GM23338 (cell line): Measurements from ENCODE around the gene ANAPC2. TPM values are rescaled to one million over a fixed set of nuclear protein-coding genes. Genes with fewer than 3 reads are reported as not detected.

Experiments used
- ATAC-seq: fragments of 200-7000 bp; cut with Tn5 transposase; 3 replicates; pipeline ENCODE4 v1.9.1; 2020
- DNase-seq: peaks from one replicate; pipeline ENCODE4 v3.0.0-alpha.2; 2015; ENCODE audit warnings: low spot score
- H2AFZ ChIP-seq: fragments of 200-600 bp; sonication (generic); 2 replicates; pipeline ENCODE4 v1.8.0; 2016; ENCODE audit warnings: antibody characterized with exemption, mild to moderate bottlenecking, moderate library complexity
- H3F3A ChIP-seq: fragments of 200-600 bp; sonication (generic); replicated peaks from 2 replicates; pipeline ENCODE4 v1.8.0; 2017; ENCODE audit warnings: antibody characterized with exemption, mixed run types, low read depth
- H3K27ac ChIP-seq: fragments of 200-600 bp; sonication (generic); 2 replicates; pipeline ENCODE4 v1.6.1; 2016; ENCODE audit warnings: low read depth
- H3K27me3 ChIP-seq: fragments of 200-600 bp; sonication (generic); 2 replicates; pipeline ENCODE4 v1.8.0; 2016; ENCODE audit warnings: mild to moderate bottlenecking, mixed run types, moderate library complexity; ENCODE audit not compliant: insufficient read depth
- H3K36me3 ChIP-seq: fragments of 200-600 bp; sonication (generic); 2 replicates; pipeline ENCODE4 v1.8.0; 2016; ENCODE audit warnings: mild to moderate bottlenecking; ENCODE audit not compliant: insufficient read depth
- H3K4me1 ChIP-seq: fragments of 200-600 bp; sonication (generic); 2 replicates; pipeline ENCODE4 v1.8.0; 2016; ENCODE audit warnings: mild to moderate bottlenecking, moderate library complexity; ENCODE audit not compliant: insufficient read depth
- H3K4me2 ChIP-seq: fragments of 200-600 bp; sonication (generic); 2 replicates; pipeline ENCODE4 v1.7.1; 2017; ENCODE audit warnings: mixed run types
- H3K4me3 ChIP-seq: fragments of 200-600 bp; sonication (generic); 2 replicates; pipeline ENCODE4 v1.6.1; 2016; ENCODE audit warnings: mixed run types
- H3K79me2 ChIP-seq: fragments of 200-600 bp; sonication (generic); replicated peaks from 2 replicates; pipeline ENCODE4 v1.8.0; 2017; ENCODE audit warnings: mild to moderate bottlenecking; ENCODE audit not compliant: insufficient read depth
- H3K9me2 ChIP-seq: fragments of 200-600 bp; sonication (generic); 2 replicates; pipeline ENCODE4 v1.8.0; 2017; ENCODE audit not compliant: insufficient read depth
- H4K20me1 ChIP-seq: fragments of 200-600 bp; sonication (generic); replicated peaks from 2 replicates; pipeline ENCODE4 v1.8.0; 2017; ENCODE audit warnings: mild to moderate bottlenecking; ENCODE audit not compliant: insufficient read depth
- H3K27ac Mint-ChIP-seq: 2 replicates; pipeline ENCODE4 v1.8.0; 2020; ENCODE audit warnings: inconsistent platforms, mild to moderate bottlenecking, moderate library complexity, mixed read lengths
- H3K27me3 Mint-ChIP-seq: 3 replicates; pipeline ENCODE4 v1.8.0; 2022; ENCODE audit warnings: low read depth, mild to moderate bottlenecking, moderate library complexity, mixed read lengths, inconsistent platforms; ENCODE audit not compliant: insufficient read depth, poor library complexity
- H3K36me3 Mint-ChIP-seq: 3 replicates; pipeline ENCODE4 v1.8.0; 2021; ENCODE audit warnings: low read depth, mild to moderate bottlenecking, inconsistent platforms, moderate library complexity, mixed read lengths
- H3K4me1 Mint-ChIP-seq: 3 replicates; pipeline ENCODE4 v1.8.0; 2020; ENCODE audit warnings: mild to moderate bottlenecking, inconsistent platforms, mixed read lengths
- H3K4me3 Mint-ChIP-seq: 3 replicates; pipeline ENCODE4 v1.8.0; 2021; ENCODE audit warnings: moderate library complexity, mild to moderate bottlenecking, inconsistent platforms, mixed read lengths
- H3K9me3 Mint-ChIP-seq: 3 replicates; pipeline ENCODE4 v1.8.0; 2020; ENCODE audit warnings: moderate library complexity, mild to moderate bottlenecking, inconsistent platforms, mixed read lengths
- CREB1 ChIP-seq: fragments of 250-450 bp; sonication (Bioruptor Pico); IDR thresholded peaks from 2 replicates; pipeline ENCODE4 v1.5.0; 2020; ENCODE audit warnings: low read depth, mild to moderate bottlenecking, moderate library complexity
- JUNB ChIP-seq: IDR thresholded peaks from one replicate; pipeline ENCODE4 v1.6.1; 2016; ENCODE audit warnings: antibody characterized with exemption; ENCODE audit not compliant: unreplicated experiment
- POLR2AphosphoS5 ChIP-seq: IDR thresholded peaks from 2 replicates; pipeline ENCODE4 v1.6.1; 2016; ENCODE audit warnings: antibody characterized with exemption, low read depth
- ZNF114 ChIP-seq: fragments of 250-450 bp; sonication (Bioruptor Pico); IDR thresholded peaks from 2 replicates; pipeline ENCODE4 v1.5.0; 2020; ENCODE audit warnings: mild to moderate bottlenecking, moderate library complexity
- ZNF331 ChIP-seq: fragments of 250-450 bp; sonication (Bioruptor Pico); IDR thresholded peaks from 2 replicates; pipeline ENCODE4 v1.5.0; 2020; ENCODE audit warnings: low read depth, mild to moderate bottlenecking, moderate library complexity
- polyA plus RNA-seq: library from polyadenylated mRNA; unstranded; fragments of >200 nt; fragmentation: Nextera tagmentation; extraction: Ambion mirVana; gene quantifications from 2 replicates; pipeline ENCODE4 v1.2.1, GENCODE V29; 2016
- total RNA-seq: library from RNA; depleted of rRNA; stranded (reverse); fragments of >200 nt; shearing (Covaris generic); gene quantifications from 2 replicates; pipeline ENCODE4 v1.2.3, GENCODE V29; 2014
- TF ChIP-seq, protein P1 (sequence below), 2 experiments: fragments of 200-600 bp in 1 of 2; sonication (generic) in 1 of 2; conservative IDR thresholded peaks; 2 replicates each; pipeline versions ENCODE4 v1.5.1 to v1.6.1; 2016 to 2017; ENCODE audit warnings: antibody characterized with exemption in 2 of 2, low read depth in 2 of 2, mild to moderate bottlenecking in 2 of 2, moderate library complexity in 1 of 2

Gene ANAPC2
- total and polyA plus RNA-seq, 2 experiments from 2014 or later = 16.4 to 42.9 TPM

- Mint-ChIP-seq H3K27me3 (peaks cover 4% of the 10 kb centered on the region), H3K36me3 (peaks cover 21% of the 10 kb centered on the region), H3K4me1 (no peaks in the 10 kb centered on the region; the same call in 1 of the 3 replicates), H3K27ac (no peak overlapping the region), H3K4me3 (no peak overlapping the region), H3K9me3 (no peaks in the 10 kb centered on the region)
- Histone ChIP-seq H4K20me1 (no peaks in the 10 kb centered on the region), H3F3A (peaks cover 7% of the 10 kb centered on the region; the same call in 1 of the 2 replicates), H3K79me2 (no peaks in the 10 kb centered on the region), H3K4me3 (no peak overlapping the region), H3K27me3 (no peaks in the 10 kb centered on the region), H3K36me3 (no peaks in the 10 kb centered on the region), H3K4me2 (no peak overlapping the region), H2AFZ (no peak overlapping the region), H3K27ac (no peak overlapping the region), H3K4me1 (no peaks in the 10 kb centered on the region), H3K9me2 (no peaks in the 10 kb centered on the region)
- DNase-seq (no peak), ATAC-seq (no peak)
- TF ChIP-seq, protein P1, sequence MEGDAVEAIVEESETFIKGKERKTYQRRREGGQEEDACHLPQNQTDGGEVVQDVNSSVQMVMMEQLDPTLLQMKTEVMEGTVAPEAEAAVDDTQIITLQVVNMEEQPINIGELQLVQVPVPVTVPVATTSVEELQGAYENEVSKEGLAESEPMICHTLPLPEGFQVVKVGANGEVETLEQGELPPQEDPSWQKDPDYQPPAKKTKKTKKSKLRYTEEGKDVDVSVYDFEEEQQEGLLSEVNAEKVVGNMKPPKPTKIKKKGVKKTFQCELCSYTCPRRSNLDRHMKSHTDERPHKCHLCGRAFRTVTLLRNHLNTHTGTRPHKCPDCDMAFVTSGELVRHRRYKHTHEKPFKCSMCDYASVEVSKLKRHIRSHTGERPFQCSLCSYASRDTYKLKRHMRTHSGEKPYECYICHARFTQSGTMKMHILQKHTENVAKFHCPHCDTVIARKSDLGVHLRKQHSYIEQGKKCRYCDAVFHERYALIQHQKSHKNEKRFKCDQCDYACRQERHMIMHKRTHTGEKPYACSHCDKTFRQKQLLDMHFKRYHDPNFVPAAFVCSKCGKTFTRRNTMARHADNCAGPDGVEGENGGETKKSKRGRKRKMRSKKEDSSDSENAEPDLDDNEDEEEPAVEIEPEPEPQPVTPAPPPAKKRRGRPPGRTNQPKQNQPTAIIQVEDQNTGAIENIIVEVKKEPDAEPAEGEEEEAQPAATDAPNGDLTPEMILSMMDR (conservative IDR thresholded peaks at IDR 0.05; ENCODE audit: low read depth in 2 of 2) = no peak
- TF ChIP-seq ZNF331 (CRISPR knock-in tag) = no peak
- no peak for TF ChIP-seq POLR2AphosphoS5
- TF ChIP-seq JUNB = no peak
- TF ChIP-seq CREB1 (CRISPR knock-in tag) = no peak
Observed at GRCh38 chr9:137178939-137179630, 9.3 kb downstream of the ANAPC2 start.

DNA sequence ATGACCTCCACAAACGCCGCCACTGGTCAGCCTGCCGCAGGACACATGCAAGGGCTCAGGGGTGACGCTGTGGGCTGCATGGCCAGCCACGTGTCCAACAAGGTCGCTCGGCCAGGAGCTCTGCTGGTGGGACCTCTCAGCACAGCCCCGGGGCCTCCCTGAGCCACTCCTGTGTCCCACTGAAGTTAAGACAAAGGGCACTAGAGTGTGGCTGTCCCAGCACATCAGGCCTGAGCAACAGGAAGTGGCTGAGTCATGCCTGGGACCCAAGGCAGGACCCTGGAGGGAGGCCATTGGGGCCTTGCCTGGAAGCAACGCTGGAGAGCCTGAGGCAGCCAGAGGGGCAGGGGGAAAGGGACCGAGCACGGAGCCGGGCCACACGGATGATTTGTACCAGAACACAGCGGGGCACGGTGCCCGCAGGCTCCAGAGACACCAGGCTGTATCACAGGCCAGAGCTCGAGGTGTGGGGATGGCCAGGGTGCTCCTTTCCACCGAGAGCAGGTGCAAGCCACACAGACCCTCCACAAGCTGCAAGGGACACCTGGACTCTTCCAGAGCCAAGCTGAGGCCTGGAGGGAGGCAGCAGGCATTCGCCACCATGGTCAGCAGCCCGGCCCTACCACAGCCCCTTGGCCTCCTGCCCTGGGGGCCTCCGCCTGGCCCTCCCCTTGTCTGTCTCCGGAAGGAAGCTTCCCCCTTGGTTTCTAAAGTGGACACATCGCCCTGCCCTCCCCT is 10.0 kb downstream of the ANAPC2 start:
- no peak overlapping the region for H3K27ac ChIP-seq
- no peak overlapping the region for H2AFZ ChIP-seq
- no peaks in the 10 kb centered on the region for H3K9me3 Mint-ChIP-seq
- ATAC-seq = no peak
- H3K4me1 ChIP-seq = no peaks in the 10 kb centered on the region
- no peak overlapping the region for H3K4me3 Mint-ChIP-seq
- no peak overlapping the region for H3K4me3 ChIP-seq
- H3F3A ChIP-seq = peaks cover 7% of the 10 kb centered on the region; the same call in 1 of the 2 replicates
- no peaks in the 10 kb centered on the region; the same call in 1 of the 3 replicates for H3K4me1 Mint-ChIP-seq
- no peaks in the 10 kb centered on the region for H3K27me3 ChIP-seq
- H3K9me2 ChIP-seq = no peaks in the 10 kb centered on the region
- no peaks in the 10 kb centered on the region for H3K79me2 ChIP-seq
- no peak for DNase-seq
- no peaks in the 10 kb centered on the region for H3K36me3 ChIP-seq
- no peak overlapping the region for H3K27ac Mint-ChIP-seq
- TF ChIP-seq ZNF114 = no peak
- H3K36me3 Mint-ChIP-seq = peaks cover 16% of the 10 kb centered on the region
- H3K4me2 ChIP-seq = no peak overlapping the region
- peaks cover 6% of the 10 kb centered on the region for H3K27me3 Mint-ChIP-seq
- no peaks in the 10 kb centered on the region for H4K20me1 ChIP-seq
